Smooth muscle cell (in vitro differentiated cells): ENCODE data around the gene SLC1A1. TPM values are rescaled to one million over a fixed set of nuclear protein-coding genes. Genes with fewer than 3 reads are reported as not detected.

Experiments used
- DNase-seq: peaks from one replicate; lab custom pipeline; 2025; ENCODE audit not compliant: unreplicated experiment; lab: John Stamatoyannopoulos, UW
- H2AFZ ChIP-seq: fragments of 200-600 bp; sonication (generic); 2 replicates; pipeline ENCODE4 v1.6.0; 2016; ENCODE audit warnings: antibody characterized with exemption, low read depth, mild to moderate bottlenecking
- H3F3A ChIP-seq: fragments of 200-600 bp; sonication (generic); 2 replicates; pipeline ENCODE4 v1.6.0; 2017; ENCODE audit warnings: antibody characterized with exemption, low read depth
- H3K27ac ChIP-seq: fragments of 200-600 bp; sonication (generic); 2 replicates; pipeline ENCODE4 v1.5.1; 2016; ENCODE audit warnings: low read depth, mild to moderate bottlenecking
- H3K27me3 ChIP-seq: fragments of 200-600 bp; sonication (generic); 2 replicates; pipeline ENCODE4 v1.6.1; 2016; ENCODE audit warnings: low read depth, mild to moderate bottlenecking
- H3K36me3 ChIP-seq: fragments of 200-600 bp; sonication (generic); 2 replicates; pipeline ENCODE4 v1.5.1; 2016; ENCODE audit warnings: low read depth
- H3K4me1 ChIP-seq: fragments of 200-600 bp; sonication (generic); 2 replicates; pipeline ENCODE4 v1.5.1; 2016; ENCODE audit warnings: low read depth
- H3K4me2 ChIP-seq: fragments of 200-600 bp; sonication (generic); 2 replicates; pipeline ENCODE4 v1.6.0; 2016; ENCODE audit warnings: mild to moderate bottlenecking
- H3K4me3 ChIP-seq: fragments of 200-600 bp; sonication (generic); 2 replicates; pipeline ENCODE4 v1.5.1; 2016; ENCODE audit warnings: mild to moderate bottlenecking
- H3K79me2 ChIP-seq: fragments of 200-600 bp; sonication (generic); 2 replicates; pipeline ENCODE4 v1.6.0; 2016; ENCODE audit warnings: low read depth, mild to moderate bottlenecking
- H3K9ac ChIP-seq: fragments of 200-600 bp; sonication (generic); 2 replicates; pipeline ENCODE4 v1.6.0; 2016; ENCODE audit warnings: low read depth
- H3K9me3 ChIP-seq: fragments of 200-600 bp; sonication (generic); replicated peaks from 2 replicates; pipeline ENCODE4 v1.5.1; 2016; ENCODE audit warnings: low read depth
- H4K20me1 ChIP-seq: fragments of 200-600 bp; sonication (generic); 2 replicates; pipeline ENCODE4 v1.6.0; 2016; ENCODE audit warnings: low read depth
- WGBS: methylation state at CpG from one replicate; pipeline ENCODE4 v1.1.7; 2016; ENCODE audit warnings: low lambda C conversion rate; 5-methylcytosine and 5-hydroxymethylcytosine counted together
- polyA plus RNA-seq: library from polyadenylated mRNA; unstranded; fragments of >200 nt; fragmentation: Nextera tagmentation; extraction: Ambion mirVana; gene quantifications from 2 replicates; pipeline ENCODE4 v1.2.1, GENCODE V29; 2016
- total RNA-seq: library from RNA; depleted of rRNA; stranded (reverse); fragments of >200 nt; gene quantifications from 2 replicates; pipeline ENCODE4 v1.2.3, GENCODE V29; 2014
- TF ChIP-seq, protein P1 (sequence below): fragments of 200-600 bp; sonication (generic); IDR thresholded peaks from 2 replicates; pipeline ENCODE4 v1.5.1; 2017; ENCODE audit warnings: borderline replicate concordance, mild to moderate bottlenecking, antibody characterized with exemption; ENCODE audit not compliant: insufficient read depth, poor library complexity, severe bottlenecking

SLC1A1 gene
- total and polyA plus RNA-seq, 2 experiments from 2014 or later = 11.3 to 15.6 TPM

DNA sequence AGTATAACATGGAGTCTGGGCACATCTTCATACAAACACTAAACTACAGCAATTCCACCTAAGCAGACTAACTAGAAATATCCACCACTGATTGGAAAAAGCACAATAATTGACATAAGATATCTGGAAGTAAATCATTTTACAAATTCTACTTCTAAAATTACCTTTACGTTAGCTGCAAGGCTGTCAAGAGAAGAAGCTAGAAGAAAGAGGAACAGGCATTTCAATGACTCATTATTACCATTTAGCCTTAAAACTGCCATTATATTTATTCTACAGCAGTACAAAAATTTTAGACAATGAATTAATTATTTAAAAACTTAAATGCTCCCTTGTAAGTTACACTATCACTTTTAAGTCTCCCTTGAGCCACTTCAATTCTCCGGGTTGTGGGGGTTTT, 128.4 kb downstream of the SLC1A1 start:
- no peak overlapping the region for H3K4me2 ChIP-seq
- H3K4me1 ChIP-seq = peaks cover 2% of the 10 kb centered on the region
- no peak for DNase-seq
- no peak overlapping the region for H3K4me3 ChIP-seq
- no peaks in the 10 kb centered on the region for H3K79me2 ChIP-seq
- no peaks in the 10 kb centered on the region for H3K36me3 ChIP-seq
- H3K27me3 ChIP-seq = no peaks in the 10 kb centered on the region
- TF ChIP-seq, protein P1, sequence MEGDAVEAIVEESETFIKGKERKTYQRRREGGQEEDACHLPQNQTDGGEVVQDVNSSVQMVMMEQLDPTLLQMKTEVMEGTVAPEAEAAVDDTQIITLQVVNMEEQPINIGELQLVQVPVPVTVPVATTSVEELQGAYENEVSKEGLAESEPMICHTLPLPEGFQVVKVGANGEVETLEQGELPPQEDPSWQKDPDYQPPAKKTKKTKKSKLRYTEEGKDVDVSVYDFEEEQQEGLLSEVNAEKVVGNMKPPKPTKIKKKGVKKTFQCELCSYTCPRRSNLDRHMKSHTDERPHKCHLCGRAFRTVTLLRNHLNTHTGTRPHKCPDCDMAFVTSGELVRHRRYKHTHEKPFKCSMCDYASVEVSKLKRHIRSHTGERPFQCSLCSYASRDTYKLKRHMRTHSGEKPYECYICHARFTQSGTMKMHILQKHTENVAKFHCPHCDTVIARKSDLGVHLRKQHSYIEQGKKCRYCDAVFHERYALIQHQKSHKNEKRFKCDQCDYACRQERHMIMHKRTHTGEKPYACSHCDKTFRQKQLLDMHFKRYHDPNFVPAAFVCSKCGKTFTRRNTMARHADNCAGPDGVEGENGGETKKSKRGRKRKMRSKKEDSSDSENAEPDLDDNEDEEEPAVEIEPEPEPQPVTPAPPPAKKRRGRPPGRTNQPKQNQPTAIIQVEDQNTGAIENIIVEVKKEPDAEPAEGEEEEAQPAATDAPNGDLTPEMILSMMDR = no peak
- WGBS = 95% methylated on average over 2 of the region's 2 CpGs
- H3K27ac ChIP-seq = no peak overlapping the region
- H2AFZ ChIP-seq = no peak overlapping the region
- no peaks in the 10 kb centered on the region for H4K20me1 ChIP-seq
- H3F3A ChIP-seq = no peaks in the 10 kb centered on the region
- no peak overlapping the region for H3K9ac ChIP-seq
- H3K9me3 ChIP-seq = no peaks in the 10 kb centered on the region

DNA sequence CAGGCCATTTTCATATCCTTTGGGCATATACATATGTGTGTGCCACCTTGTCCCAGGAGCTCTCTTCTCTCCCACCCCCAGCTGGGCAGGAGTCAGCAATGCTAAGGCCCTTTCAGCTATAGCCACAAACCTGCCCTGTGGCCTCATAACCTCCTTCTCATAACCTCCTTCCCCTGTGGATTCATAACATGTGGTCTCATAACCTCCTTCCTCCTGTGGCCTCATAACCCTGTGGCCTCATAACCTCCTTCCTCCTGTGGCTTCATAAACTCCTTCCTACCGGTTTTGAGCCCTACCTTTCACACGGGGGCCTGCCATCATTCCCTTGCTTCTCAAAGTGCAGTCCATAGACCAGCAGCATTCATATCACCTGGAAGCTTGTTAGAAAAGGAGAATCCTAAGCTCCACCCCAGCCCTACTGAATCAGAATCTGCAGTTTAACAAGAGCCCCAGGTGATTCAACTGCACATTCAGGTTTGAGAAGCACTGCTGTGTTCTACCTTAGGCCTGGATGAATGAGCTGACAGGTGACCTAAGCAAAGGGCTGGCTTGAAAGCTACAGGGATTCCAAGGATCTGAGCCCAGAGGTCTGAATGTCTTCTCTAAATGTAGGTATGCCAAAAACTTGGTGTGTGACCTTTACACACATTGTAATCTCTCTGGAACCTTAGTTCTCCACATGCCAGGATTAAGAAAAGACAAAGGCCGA, 129.9 kb downstream of the SLC1A1 start:
- no peaks in the 10 kb centered on the region for H3K27me3 ChIP-seq
- no peak overlapping the region for H3K4me3 ChIP-seq
- H3K27ac ChIP-seq = no peak overlapping the region
- no peak for DNase-seq
- no peaks in the 10 kb centered on the region for H3K79me2 ChIP-seq
- TF ChIP-seq, protein P1 = no peak
- no peaks in the 10 kb centered on the region for H4K20me1 ChIP-seq
- no peaks in the 10 kb centered on the region for H3K9me3 ChIP-seq
- WGBS = 86% methylated on average over 3 of the region's 3 CpGs
- H3F3A ChIP-seq = no peaks in the 10 kb centered on the region
- no peak overlapping the region for H3K4me2 ChIP-seq
- H3K4me1 ChIP-seq = peaks cover 2% of the 10 kb centered on the region
- no peaks in the 10 kb centered on the region for H3K36me3 ChIP-seq
- H3K9ac ChIP-seq = no peak overlapping the region
- no peak overlapping the region for H2AFZ ChIP-seq

DNA sequence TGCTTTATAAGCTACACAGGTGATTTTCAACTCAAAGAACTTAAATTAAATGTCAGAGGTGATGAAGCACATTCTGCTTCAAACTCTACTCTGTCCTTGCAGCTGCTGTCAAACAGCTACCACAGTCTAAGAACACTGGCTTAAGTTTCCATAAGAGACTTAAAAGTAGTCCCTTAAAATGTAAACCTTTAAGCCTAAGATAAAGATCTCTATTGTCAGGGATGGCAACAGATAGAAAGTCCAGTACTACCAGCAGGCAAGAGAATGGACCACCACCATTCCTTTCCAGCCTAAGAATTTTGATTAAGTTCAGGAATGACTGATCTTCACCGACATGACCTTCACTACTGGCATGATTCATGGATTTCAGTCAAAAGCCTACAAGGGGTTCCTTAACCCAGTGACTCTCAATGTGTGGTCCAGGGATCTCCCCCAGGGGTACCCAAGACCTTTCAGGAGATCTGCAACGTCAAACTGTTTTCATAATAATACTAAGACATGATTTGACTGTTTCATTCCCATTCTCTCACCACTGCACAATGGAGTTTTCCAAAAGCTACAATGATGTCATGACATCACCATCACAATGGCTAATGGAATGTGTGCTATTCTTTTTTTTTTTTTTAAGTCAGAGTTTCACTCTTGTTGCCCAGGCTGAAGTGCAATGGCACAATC, 130.8 kb downstream of the SLC1A1 start:
- Histone ChIP-seq H3K4me2 (no peak overlapping the region), H3K36me3 (no peaks in the 10 kb centered on the region), H3K79me2 (no peaks in the 10 kb centered on the region), H2AFZ (no peak overlapping the region), H4K20me1 (no peaks in the 10 kb centered on the region), H3K27ac (no peak overlapping the region), H3K4me1 (peaks cover 2% of the 10 kb centered on the region), H3K9me3 (no peaks in the 10 kb centered on the region), H3K4me3 (no peak overlapping the region), H3K9ac (no peak overlapping the region), H3F3A (no peaks in the 10 kb centered on the region), H3K27me3 (no peaks in the 10 kb centered on the region)
- DNase-seq = no peak
- TF ChIP-seq, protein P1 = no peak
- 69% methylated on average over 2 of the region's 2 CpGs for WGBS
